Activated T-helper 2 cell treated with anti-CD3 and anti-CD28 coated beads, Interferon-gamma antibody, Interleukin-2, Interleukin-4, amounts not matched to agents 10 μg/mL and 5 μg/mL and 100 μg/mL, durations not matched to agents 14 hours and 24 hours and 36 hours (primary cell): ENCODE results near the gene KCNJ10. TPM values are rescaled to one million over a fixed set of nuclear protein-coding genes. Genes with fewer than 3 reads are reported as not detected.

ENCODE experiments used
- total RNA-seq: library from RNA; stranded (reverse); gene quantifications from 2 replicates; pipeline ENCODE4 v1.2.3, GENCODE V29; 2022

The KCNJ10 gene
- total RNA-seq, 1 donor from 2014 or later = not detected

Other genes starting within 250 kb of the KCNJ10 start
- 0.34 and 0.71 TPM in 2 replicates for gene SLAMF8, start 243.3 kb downstream of the KCNJ10 start, total RNA-seq
- gene VSIG8, start 207.5 kb downstream of the KCNJ10 start, total RNA-seq = not detected in 2 replicates
- gene CFAP45, start 170.0 kb downstream of the KCNJ10 start, total RNA-seq = 1.5 and 2.3 TPM in 2 replicates
- 558 and 578 TPM in 2 replicates for gene TAGLN2, start 144.7 kb downstream of the KCNJ10 start, total RNA-seq
- gene IGSF9, start 124.5 kb downstream of the KCNJ10 start, total RNA-seq = not detected in 2 replicates
- gene SLAMF9, start 115.9 kb downstream of the KCNJ10 start, total RNA-seq = not detected in 2 replicates
- gene PIGM, start 38.2 kb downstream of the KCNJ10 start, total RNA-seq = 6.7 and 7.1 TPM in 2 replicates
- gene KCNJ9, start 11.4 kb upstream of the KCNJ10 start, total RNA-seq = not detected in 2 replicates
- gene IGSF8, start 28.5 kb upstream of the KCNJ10 start, total RNA-seq = 34.1 and 35.0 TPM in 2 replicates
- gene ATP1A2, start 45.6 kb upstream of the KCNJ10 start, total RNA-seq = not detected in 2 replicates
- gene ATP1A4, start 81.4 kb upstream of the KCNJ10 start, total RNA-seq = 0.41 and 0.55 TPM in 2 replicates
- 0.30 and 0.37 TPM in 2 replicates for gene CASQ1, start 120.4 kb upstream of the KCNJ10 start, total RNA-seq
- gene PEA15, start 135.2 kb upstream of the KCNJ10 start, total RNA-seq = 61.0 and 61.7 TPM in 2 replicates
- 132 and 143 TPM in 2 replicates for gene DCAF8, start 192.4 kb upstream of the KCNJ10 start, total RNA-seq
- 60.9 and 68.5 TPM in 2 replicates for gene PEX19, start 215.0 kb upstream of the KCNJ10 start, total RNA-seq